Gastroesophageal sphincter (tissue), 4 donors: ENCODE results near the gene HHAT. TPM values are rescaled to one million over a fixed set of nuclear protein-coding genes. Genes with fewer than 3 reads are reported as not detected.
"Not testable (repeated sequence)": the region's sequence is repeated elsewhere in the genome, so short reads cannot be mapped to it uniquely, and the experiment has no call there.

Source experiments
- ATAC-seq: fragments of 150-250 bp; one replicate; pipeline ENCODE4 v1.9.1; 2016; ENCODE audit warnings: mild to moderate bottlenecking, moderate library complexity
- H3K27ac ChIP-seq, 4 donors: fragments of 200-600 bp; sonication (generic) in 3 of 4; 1 replicate in 3 of 4; 2 replicates in 1 of 4; pipeline ENCODE4 v1.5.1; 2016 to 2019
- H3K27me3 ChIP-seq: fragments of 200-600 bp; sonication (generic); one replicate; pipeline ENCODE4 v1.5.1; 2019
- H3K36me3 ChIP-seq, 2 donors: fragments of 200-600 bp; sonication (generic); one replicate each; pipeline ENCODE4 v1.5.1; 2019; ENCODE audit warnings: control low read depth in 1 of 2
- H3K4me1 ChIP-seq, 3 donors: fragments of 200-600 bp; sonication (generic); 1 replicate in 2 of 3; 2 replicates in 1 of 3; pipeline ENCODE4 v1.5.1; 2016 to 2019; ENCODE audit warnings: control low read depth in 2 of 3
- H3K4me3 ChIP-seq, 2 donors: fragments of 200-600 bp; sonication (generic); one replicate each; pipeline ENCODE4 v1.5.1; 2019; ENCODE audit warnings: mild to moderate bottlenecking in 1 of 2, moderate library complexity in 1 of 2
- H3K9me3 ChIP-seq, 3 donors: fragments of 200-600 bp; sonication (generic); one replicate each; pipeline ENCODE4 v1.5.1; 2017 to 2019; ENCODE audit warnings: control low read depth in 2 of 3
- EP300 ChIP-seq: sonication (generic); formaldehyde crosslinking; IDR thresholded peaks from one replicate; pipeline ENCODE4 v1.6.1; 2017; ENCODE audit warnings: antibody characterized with exemption, mild to moderate bottlenecking
- POLR2A ChIP-seq, 2 donors: fragments of 450-650 bp; IDR thresholded peaks; one replicate each; pipeline ENCODE4 v1.6.1; 2017; ENCODE audit warnings: antibody characterized with exemption in 2 of 2, mild to moderate bottlenecking in 2 of 2, moderate library complexity in 1 of 2
- POLR2AphosphoS5 ChIP-seq: sonication (generic); formaldehyde crosslinking; IDR thresholded peaks from one replicate; pipeline ENCODE4 v1.6.1; 2017; ENCODE audit warnings: antibody characterized with exemption
- WGBS, 2 donors: methylation state at CpG; one replicate each; pipeline ENCODE4 v1.1.5; 2018; ENCODE audit warnings: low coverage in 1 of 2; 5-methylcytosine and 5-hydroxymethylcytosine counted together
- total RNA-seq, 4 donors: library from RNA; depleted of rRNA; stranded (reverse); fragments of >200 nt; gene quantifications; one replicate each; pipeline ENCODE4 v1.1.0, GENCODE V29; 2016
- TF ChIP-seq, protein P1 (sequence below), 4 experiments: fragments of 200-600 bp in 2 of 4; fragments of 450-650 bp in 2 of 4; sonication (generic) in 1 of 4; IDR thresholded peaks; one replicate each; pipeline ENCODE4 v1.5.1; 2017 to 2019; ENCODE audit warnings: antibody characterized with exemption in 4 of 4, mild to moderate bottlenecking in 2 of 4, moderate library complexity in 2 of 4

HHAT gene
- total RNA-seq, 4 donors from 2014 or later: 1.2 to 2.4 (median 1.9) TPM

DNA sequence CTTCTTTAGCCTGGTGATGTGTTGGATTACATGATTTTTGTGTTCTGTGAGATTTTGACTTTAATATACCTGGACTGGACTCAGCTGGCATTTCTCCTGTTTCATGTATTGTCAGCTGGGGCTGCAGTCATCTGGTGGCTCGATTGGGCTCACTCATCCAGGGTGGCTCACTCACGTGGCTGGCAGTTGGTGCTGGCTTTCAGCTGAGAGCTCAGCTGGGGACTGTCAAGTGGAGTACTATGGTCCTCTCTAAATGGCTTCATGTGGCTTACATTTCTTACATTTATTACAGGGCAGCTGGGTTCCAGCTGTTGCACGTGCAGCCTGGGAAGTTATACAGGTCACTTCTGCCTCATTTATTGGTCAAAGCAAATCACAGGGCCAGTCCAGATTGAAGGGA, 22.8 kb downstream of the HHAT start:
- H3K9me3 ChIP-seq: no peaks in the 10 kb centered on the region
- H3K27me3 ChIP-seq: no peaks in the 10 kb centered on the region
- 78% methylated on average over 2 of the region's 3 CpGs; no CpG with 5 or more reads in 1 of the 2 donors for WGBS, 2 donors
- H3K27ac ChIP-seq: no peak overlapping the region
- ATAC-seq: no peak
- peaks cover 0 to 3% of the 10 kb centered on the region in 2 donors for H3K36me3 ChIP-seq
- TF ChIP-seq POLR2AphosphoS5: no peak
- no peak for TF ChIP-seq EP300
- TF ChIP-seq POLR2A (IDR thresholded peaks at IDR 0.05): no peak
- TF ChIP-seq, protein P1, sequence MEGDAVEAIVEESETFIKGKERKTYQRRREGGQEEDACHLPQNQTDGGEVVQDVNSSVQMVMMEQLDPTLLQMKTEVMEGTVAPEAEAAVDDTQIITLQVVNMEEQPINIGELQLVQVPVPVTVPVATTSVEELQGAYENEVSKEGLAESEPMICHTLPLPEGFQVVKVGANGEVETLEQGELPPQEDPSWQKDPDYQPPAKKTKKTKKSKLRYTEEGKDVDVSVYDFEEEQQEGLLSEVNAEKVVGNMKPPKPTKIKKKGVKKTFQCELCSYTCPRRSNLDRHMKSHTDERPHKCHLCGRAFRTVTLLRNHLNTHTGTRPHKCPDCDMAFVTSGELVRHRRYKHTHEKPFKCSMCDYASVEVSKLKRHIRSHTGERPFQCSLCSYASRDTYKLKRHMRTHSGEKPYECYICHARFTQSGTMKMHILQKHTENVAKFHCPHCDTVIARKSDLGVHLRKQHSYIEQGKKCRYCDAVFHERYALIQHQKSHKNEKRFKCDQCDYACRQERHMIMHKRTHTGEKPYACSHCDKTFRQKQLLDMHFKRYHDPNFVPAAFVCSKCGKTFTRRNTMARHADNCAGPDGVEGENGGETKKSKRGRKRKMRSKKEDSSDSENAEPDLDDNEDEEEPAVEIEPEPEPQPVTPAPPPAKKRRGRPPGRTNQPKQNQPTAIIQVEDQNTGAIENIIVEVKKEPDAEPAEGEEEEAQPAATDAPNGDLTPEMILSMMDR (IDR thresholded peaks at IDR 0.05): no peak
- no peak overlapping the region for H3K4me3 ChIP-seq
- H3K4me1 ChIP-seq: no peaks in the 10 kb centered on the region

DNA sequence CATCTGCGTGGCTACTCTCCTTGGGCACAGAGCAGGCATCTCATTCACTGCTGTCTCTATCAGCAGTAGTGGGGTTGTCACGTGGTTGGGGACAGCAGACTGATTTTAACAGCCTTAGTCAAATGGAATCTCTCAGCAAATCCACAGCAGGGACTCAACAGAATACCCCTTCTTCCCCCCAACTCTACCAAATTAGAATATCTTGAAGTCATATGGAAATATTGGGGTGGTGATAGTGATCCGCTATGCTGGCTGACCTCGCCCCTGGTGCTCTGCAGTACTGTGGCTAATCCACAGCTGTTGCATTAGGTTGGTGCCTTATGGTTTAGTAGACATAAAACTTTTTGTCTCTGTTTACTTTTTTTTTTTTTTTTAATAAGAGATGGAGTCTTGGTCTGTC, 23.9 kb downstream of the HHAT start:
- ATAC-seq: no peak
- 90 to 91% methylated on average over 2 of the region's 4 CpGs for whole genome bisulfite sequencing, 2 donors

DNA sequence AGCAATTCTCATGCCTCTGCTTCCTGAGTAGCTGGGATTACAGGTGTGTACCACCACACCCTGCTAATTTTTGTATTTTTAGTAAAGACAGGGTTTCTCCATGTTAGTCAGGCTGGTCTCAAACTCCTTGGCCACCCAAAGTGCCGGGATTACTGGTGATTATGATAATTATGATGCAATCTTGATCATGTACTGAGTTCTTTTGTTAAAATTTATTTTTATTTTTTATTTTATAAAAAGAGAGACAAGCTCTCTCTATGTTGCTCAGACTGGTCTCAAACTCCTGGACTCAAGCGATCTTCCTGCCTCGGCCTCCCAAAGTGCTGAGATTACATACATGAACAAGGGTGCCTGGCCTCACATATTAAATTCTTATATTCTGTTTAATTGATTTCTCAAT, 25.6 kb downstream of the HHAT start:
- not testable (repeated sequence) for H3K4me3 ChIP-seq, H3K4me1 ChIP-seq, ATAC-seq, H3K27me3 ChIP-seq, H3K9me3 ChIP-seq, H3K36me3 ChIP-seq, H3K27ac ChIP-seq
- 100% methylated on average over 2 to 3 of the region's 3 CpGs for WGBS, 2 donors

More for the DNA sequence above, 23.9 kb downstream of the HHAT start:
- H3K9me3 ChIP-seq: no peaks in the 10 kb centered on the region
- no peak overlapping the region for H3K27ac ChIP-seq
- TF ChIP-seq, protein P1 (IDR thresholded peaks at IDR 0.05): no peak
- no peak for TF ChIP-seq EP300
- no peak for TF ChIP-seq POLR2A (IDR thresholded peaks at IDR 0.05)
- TF ChIP-seq POLR2AphosphoS5: no peak
- no peak overlapping the region for H3K4me3 ChIP-seq
- peaks cover 0 to 3% of the 10 kb centered on the region in 2 donors for H3K36me3 ChIP-seq
- H3K4me1 ChIP-seq: no peaks in the 10 kb centered on the region
- H3K27me3 ChIP-seq: no peaks in the 10 kb centered on the region

DNA sequence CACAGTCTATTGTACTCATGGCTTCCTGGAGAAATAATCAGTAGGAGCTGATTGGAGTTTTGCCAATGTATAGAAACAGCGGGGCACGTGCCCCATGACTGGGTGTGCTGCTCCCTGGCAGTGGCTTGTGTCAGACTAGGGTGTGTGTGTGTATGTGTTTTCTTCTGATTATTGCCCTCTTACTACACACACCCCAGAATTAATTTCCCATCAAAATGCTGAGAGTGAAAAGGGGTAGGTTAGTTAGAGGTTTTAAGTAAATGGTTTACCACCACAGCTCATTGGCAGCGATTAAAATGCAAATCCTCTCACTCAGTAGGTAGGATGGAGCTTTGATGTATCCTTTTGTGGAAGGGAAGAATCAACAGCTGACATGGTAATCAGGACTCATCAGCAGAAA, 29.9 kb downstream of the HHAT start:
- Histone ChIP-seq H3K4me1 (peaks cover 4 to 31% (median 6%) of the 10 kb centered on the region in 3 donors), H3K4me3 (no peak overlapping the region), H3K27ac (no peak overlapping the region), H3K9me3 (no peaks in the 10 kb centered on the region), H3K27me3 (no peaks in the 10 kb centered on the region), H3K36me3 (no peaks in the 10 kb centered on the region)
- WGBS, 2 donors: 56% methylated on average over 3 of the region's 3 CpGs; no CpG with 5 or more reads in 1 of the 2 donors
- ATAC-seq: no peak
- TF ChIP-seq POLR2AphosphoS5 (no peak), POLR2A (IDR thresholded peaks at IDR 0.05) (no peak), EP300 (no peak)
- TF ChIP-seq, protein P1 (IDR thresholded peaks at IDR 0.05): no peak

DNA sequence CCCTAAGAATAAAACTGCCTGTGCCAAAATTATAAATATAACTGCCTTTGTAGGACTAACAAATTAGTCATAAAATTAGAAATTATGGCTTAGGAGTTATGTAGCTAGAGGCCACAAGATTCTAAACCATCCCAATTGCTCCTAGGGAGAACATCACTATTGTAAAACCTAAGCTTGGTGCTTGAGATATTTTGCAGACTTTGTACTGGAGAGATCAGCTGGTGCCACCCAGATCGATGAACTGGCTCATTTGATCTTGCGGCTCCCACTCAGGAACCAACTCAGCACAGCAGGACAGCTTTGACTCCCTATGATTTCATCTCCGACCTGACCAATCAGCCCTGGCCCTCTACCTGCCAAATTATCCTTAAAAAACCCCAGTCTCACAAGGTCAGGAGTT, 30.6 kb downstream of the HHAT start:
- Histone ChIP-seq H3K4me1 (peaks cover 4 to 34% (median 6%) of the 10 kb centered on the region in 3 donors), H3K4me3 (no peak overlapping the region), H3K27me3 (no peaks in the 10 kb centered on the region), H3K9me3 (no peaks in the 10 kb centered on the region), H3K36me3 (no peaks in the 10 kb centered on the region), H3K27ac (no peak overlapping the region)
- WGBS, 2 donors: 83 to 100% methylated on average over 1 to 2 of the region's 3 CpGs
- TF ChIP-seq EP300 (no peak), POLR2A (IDR thresholded peaks at IDR 0.05) (no peak), POLR2AphosphoS5 (no peak)
- TF ChIP-seq, protein P1 (IDR thresholded peaks at IDR 0.05): no peak
- no peak for ATAC-seq
